ENCODE measurements around the gene PRKAG1. TPM values are rescaled to one million over a fixed set of nuclear protein-coding genes. Genes with fewer than 3 reads are reported as not detected.

PRKAG1 gene
- total and polyA plus RNA-seq, 10 of the 15 experiments (the other 5 are each of a cell fraction or from before 2014, with no cell fraction given) = 44.5 to 91.6 (median 60.9) TPM

DNA sequence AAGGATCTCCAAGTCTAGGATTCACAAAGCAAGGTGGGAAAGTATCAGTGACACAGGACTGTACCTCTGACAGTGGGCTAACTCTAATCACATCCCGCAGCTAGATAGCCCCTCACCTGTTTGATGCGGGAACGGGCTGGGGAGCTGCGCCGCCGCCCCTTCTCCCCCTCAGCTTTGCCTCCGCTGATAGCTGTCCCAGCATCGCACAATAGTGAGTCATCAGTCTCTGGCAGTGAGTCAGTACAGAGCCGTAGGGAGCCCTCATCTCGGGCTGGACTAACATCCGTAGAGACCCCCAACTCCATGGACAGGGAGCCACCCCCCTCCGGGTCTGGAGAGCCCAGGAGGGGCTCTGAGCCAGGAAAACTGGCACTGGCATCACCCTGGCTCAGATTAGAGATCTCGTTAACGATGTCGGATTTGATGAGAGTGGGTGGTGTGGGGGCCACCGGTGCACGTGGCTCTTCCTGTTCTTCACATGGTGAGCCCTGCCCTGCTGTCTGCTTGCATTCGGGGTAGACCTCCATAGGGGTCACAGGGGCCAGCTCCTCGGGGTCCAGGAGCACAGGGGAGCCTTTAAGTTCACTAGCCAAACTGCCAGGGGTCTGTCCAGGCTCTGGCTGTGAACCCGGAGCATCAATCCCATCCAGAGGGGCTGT is 31.1 kb upstream of the PRKAG1 start:
- H3K27me3 ChIP-seq (replicated peaks in 1 of 2; ENCODE audit: control insufficient read depth in 2 of 2, insufficient read depth in 2 of 2, low read length in 1 of 2) = no peaks in the 10 kb centered on the region
- no peak overlapping the region for H2AFZ ChIP-seq (ENCODE audit: control insufficient read depth, low read depth, low read length)
- intact Hi-C loops (cut with micrococcal nuclease; ENCODE audit: unreplicated experiment) = no loop called here
- no TSS peak for BruUV-seq (replicated peaks)
- ATAC-seq = no peak
- ChIA-PET RAD21 (ENCODE audit: unreplicated experiment) (no interaction called here), POLR2A (interaction anchor here (0.6 kb wide), 1 partner anchor 13 kb away, joined by 4 read pairs; no protein-coding TSS in a partner anchor), SMC1A (ENCODE audit: uncharacterized antibody, unreplicated experiment) (no interaction called here), CTCF (interaction anchor here (1.7 kb wide), 1 partner anchor 12 kb away, joined by 4 read pairs; no protein-coding TSS in a partner anchor)
- no peaks in the 10 kb centered on the region for H3K9me3 ChIP-seq (replicated peaks; ENCODE audit: control insufficient read depth, insufficient read depth, low read length)
- peaks cover 6% of the 10 kb centered on the region for H3K79me2 ChIP-seq (ENCODE audit: control insufficient read depth, insufficient read depth, low read length)
- TF ChIP-seq EP300 (IDR thresholded peaks at IDR 0.05; ENCODE audit: borderline replicate concordance in 1 of 2, control insufficient read depth in 1 of 2, low read depth in 2 of 2, low read length in 2 of 2) = no peak
- TF ChIP-seq, protein P1, sequence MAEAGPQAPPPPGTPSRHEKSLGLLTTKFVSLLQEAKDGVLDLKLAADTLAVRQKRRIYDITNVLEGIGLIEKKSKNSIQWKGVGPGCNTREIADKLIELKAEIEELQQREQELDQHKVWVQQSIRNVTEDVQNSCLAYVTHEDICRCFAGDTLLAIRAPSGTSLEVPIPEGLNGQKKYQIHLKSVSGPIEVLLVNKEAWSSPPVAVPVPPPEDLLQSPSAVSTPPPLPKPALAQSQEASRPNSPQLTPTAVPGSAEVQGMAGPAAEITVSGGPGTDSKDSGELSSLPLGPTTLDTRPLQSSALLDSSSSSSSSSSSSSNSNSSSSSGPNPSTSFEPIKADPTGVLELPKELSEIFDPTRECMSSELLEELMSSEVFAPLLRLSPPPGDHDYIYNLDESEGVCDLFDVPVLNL (IDR thresholded peaks at IDR 0.05; ENCODE audit: low read depth, low read length) = no peak
- TF ChIP-seq, protein P2, sequence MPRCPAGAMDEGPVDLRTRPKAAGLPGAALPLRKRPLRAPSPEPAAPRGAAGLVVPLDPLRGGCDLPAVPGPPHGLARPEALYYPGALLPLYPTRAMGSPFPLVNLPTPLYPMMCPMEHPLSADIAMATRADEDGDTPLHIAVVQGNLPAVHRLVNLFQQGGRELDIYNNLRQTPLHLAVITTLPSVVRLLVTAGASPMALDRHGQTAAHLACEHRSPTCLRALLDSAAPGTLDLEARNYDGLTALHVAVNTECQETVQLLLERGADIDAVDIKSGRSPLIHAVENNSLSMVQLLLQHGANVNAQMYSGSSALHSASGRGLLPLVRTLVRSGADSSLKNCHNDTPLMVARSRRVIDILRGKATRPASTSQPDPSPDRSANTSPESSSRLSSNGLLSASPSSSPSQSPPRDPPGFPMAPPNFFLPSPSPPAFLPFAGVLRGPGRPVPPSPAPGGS (IDR thresholded peaks at IDR 0.05; ENCODE audit: borderline replicate concordance, insufficient read depth, low read depth, low read length, poor library complexity, severe bottlenecking) = peak; percentile 90
- TF ChIP-seq POLR2A (IDR thresholded peaks at IDR 0.05; ENCODE audit: low read depth, low read length) = 0 out of 2 replicates have a peak, but pooled peaks have one; percentile 32
- in situ Hi-C loops (cut with MboI) = no loop called here
- no peak overlapping the region for H3K4me3 ChIP-seq
- H4K20me1 ChIP-seq (ENCODE audit: control insufficient read depth, insufficient read depth) = peaks cover 12% of the 10 kb centered on the region
- no peak for DNase-seq (ENCODE audit: low read depth, low spot score)
- WGBS (ENCODE audit: insufficient coverage, insufficient replicate concordance, low lambda C conversion rate, missing lambda C conversion rate) = 95% methylated on average over 20 of the region's 20 CpGs
- no peak overlapping the region for H3K27ac ChIP-seq (ENCODE audit: control insufficient read depth, insufficient read depth)
- H3K4me2 ChIP-seq (ENCODE audit: control insufficient read depth, insufficient read depth) = no peak overlapping the region
- H3K36me3 ChIP-seq (ENCODE audit: control insufficient read depth in 2 of 2, insufficient read depth in 2 of 2, low read length in 1 of 2) = peaks cover 49 to 74% of the 10 kb centered on the region in 2 experiments
- H3K9ac ChIP-seq (ENCODE audit: control insufficient read depth, insufficient read depth, low read length) = no peak overlapping the region
- no peak for FAIRE-seq
- H3K4me1 ChIP-seq (ENCODE audit: control insufficient read depth, insufficient read depth, low read length) = no peaks in the 10 kb centered on the region

Data from GM12878 (cell line).